Measurements from ENCODE around the gene RELN. TPM values are rescaled to one million over a fixed set of nuclear protein-coding genes. Genes with fewer than 3 reads are reported as not detected.

Gene RELN
- total RNA-seq, 1 experiment from 2014 or later: 0.02 TPM

- Histone ChIP-seq H3K14ac (ENCODE audit: insufficient read depth, low read length) (no peak overlapping the region), H3K23me2 (ENCODE audit: insufficient read length, low read depth, low read length, poor library complexity, severe bottlenecking) (no peaks in the 10 kb centered on the region), H3K4me1 (ENCODE audit: insufficient read depth, low read length) (no peaks in the 10 kb centered on the region), H4K91ac (ENCODE audit: insufficient read length, low read depth, low read length) (no peak overlapping the region), H3K9ac (ENCODE audit: extremely low read depth, insufficient read length, low read length) (no peak overlapping the region), H3K27ac (ENCODE audit: insufficient read length, low read depth, low read length) (no peak overlapping the region), H3K9me3 (ENCODE audit: control insufficient read depth, low read depth, low read length) (no peaks in the 10 kb centered on the region), H2AFZ (ENCODE audit: low read length) (no peak overlapping the region), H3T11ph (ENCODE audit: low read length) (no peak overlapping the region), H2BK5ac (ENCODE audit: insufficient read length, low read length) (no peak overlapping the region), H2BK20ac (ENCODE audit: low read depth, low read length, poor library complexity, severe bottlenecking) (no peak overlapping the region), H2AK5ac (ENCODE audit: insufficient read length, low read length) (no peak overlapping the region), H3K27me3 (ENCODE audit: insufficient read depth, low read length) (no peaks in the 10 kb centered on the region), H4K5ac (ENCODE audit: insufficient read length, low read depth, low read length) (no peak overlapping the region), H4K8ac (replicated peaks; ENCODE audit: insufficient read length, low read depth, low read length) (no peak overlapping the region), H3K4ac (ENCODE audit: low read depth, low read length) (no peak overlapping the region), H4K20me1 (ENCODE audit: control insufficient read depth, insufficient read depth, insufficient read length) (no peaks in the 10 kb centered on the region), H2BK120ac (ENCODE audit: low read depth, low read length, poor library complexity, severe bottlenecking) (no peak overlapping the region), H3K79me1 (ENCODE audit: insufficient read depth, low read depth, low read length, poor library complexity, severe bottlenecking) (no peaks in the 10 kb centered on the region), H3K56ac (ENCODE audit: insufficient read length, low read depth, low read length) (no peak overlapping the region), H3K23ac (ENCODE audit: insufficient read length, low read depth, low read length) (no peak overlapping the region), H3K79me2 (ENCODE audit: insufficient read depth, low read length) (no peaks in the 10 kb centered on the region), H2BK15ac (ENCODE audit: low read depth, low read length) (no peak overlapping the region), H3K18ac (ENCODE audit: insufficient read length, low read depth, low read length) (no peak overlapping the region), H3K4me2 (ENCODE audit: insufficient read depth, insufficient read length, low read length) (no peak overlapping the region), H2BK12ac (ENCODE audit: insufficient read length, low read depth, low read length) (no peak overlapping the region)
- Mint-ChIP-seq H3K36me3 (ENCODE audit: insufficient read depth in 1 of 3, low read depth in 3 of 3) (no peaks in the 10 kb centered on the region; a peak in 1 of 7 replicates), H3K9me3 (no peaks in the 10 kb centered on the region), H3K4me3 (no peak overlapping the region), H3K27me3 (ENCODE audit: low read depth) (peaks cover 2% of the 10 kb centered on the region; the same call in 1 of the 2 replicates), H3K4me1 (no peaks in the 10 kb centered on the region), H3K27ac (no peak overlapping the region)
- WGBS (ENCODE audit: extremely low coverage, insufficient read length, low lambda C conversion rate): no CpG with 5 or more reads among the region's 2 CpGs
- TF ChIP-seq CTCF (conservative IDR thresholded peaks at IDR 0.05): no peak
- no peak for DNase-seq
Observed at GRCh38 chr7:103597606-103598005, 391.9 kb downstream of the RELN start.

All from H9 (cell line).